GM12801 (cell line): ENCODE measurements around the gene MAML3.

Experiments
- CTCF ChIP-seq: IDR thresholded peaks from one replicate; pipeline ENCODE4 v1.5.1; 2011; ENCODE audit warnings: control low read depth; ENCODE audit not compliant: insufficient read length; ENCODE audit errors: extremely low read depth

The MAML3 gene

DNA sequence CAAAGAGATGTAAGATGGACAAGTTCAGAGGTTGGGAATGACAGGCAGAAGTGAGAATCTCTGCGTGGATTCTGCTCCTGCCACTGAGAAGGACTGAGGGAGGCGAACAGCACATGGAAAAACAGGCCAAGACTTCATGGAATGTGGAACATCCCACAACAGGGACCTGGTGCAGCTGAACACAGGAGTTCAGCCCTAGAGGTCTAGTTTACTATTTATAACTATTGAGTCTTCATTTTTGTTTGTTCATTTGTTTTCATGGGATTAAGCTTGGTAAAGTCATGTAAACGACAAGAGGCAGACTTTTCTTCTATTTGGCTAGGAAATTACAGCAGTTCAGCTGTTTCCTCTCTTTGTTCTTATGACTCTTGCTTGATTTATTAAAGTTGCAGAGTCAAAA, 234.5 kb downstream of the MAML3 start:
- TF ChIP-seq CTCF: no peak

GRCh38 chr4:139919004-139919403, 235.0 kb downstream of the MAML3 start:
- TF ChIP-seq CTCF: no peak

- no peak for TF ChIP-seq CTCF
Measured at GRCh38 chr4:139918591-139918990, 235.4 kb downstream of the MAML3 start.

DNA sequence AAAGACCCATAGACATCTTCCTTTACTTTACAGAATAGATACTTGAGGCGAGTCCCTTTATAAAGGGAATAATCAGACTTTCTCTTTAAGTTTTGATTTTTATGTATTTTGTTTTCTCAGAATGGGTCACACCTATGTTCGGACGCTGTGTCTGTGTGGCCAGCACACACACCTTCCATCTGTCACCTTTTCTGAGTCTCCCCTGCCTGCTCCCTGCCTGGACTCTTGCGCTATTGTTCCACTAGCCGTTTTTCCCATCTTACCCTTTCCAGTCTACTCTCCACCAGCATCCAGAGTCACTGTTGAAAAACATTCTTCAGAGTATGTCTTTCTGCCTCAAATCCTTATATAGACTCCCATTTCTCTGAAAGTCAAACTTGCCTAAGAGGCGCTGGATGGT, 236.1 kb downstream of the MAML3 start:
- TF ChIP-seq CTCF: no peak

DNA sequence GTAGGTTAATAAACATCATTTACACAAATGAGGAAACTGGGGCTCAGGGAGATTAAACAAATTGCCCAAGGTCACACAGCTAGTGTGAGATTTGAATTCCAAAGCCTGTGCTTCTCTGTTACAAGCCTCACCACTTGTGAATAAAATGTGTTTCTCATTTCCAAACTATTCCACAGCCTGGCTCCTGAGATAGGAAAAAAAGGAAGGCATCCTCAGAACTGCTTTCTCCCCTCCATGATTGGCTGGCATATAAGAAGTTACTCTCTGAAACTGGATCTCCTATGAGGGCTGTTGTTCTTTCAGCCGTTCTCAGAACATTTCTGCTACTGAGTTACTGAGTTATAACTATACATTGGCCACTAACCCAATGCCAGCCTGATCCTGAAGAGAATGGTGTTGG, 237.9 kb downstream of the MAML3 start:
- TF ChIP-seq CTCF: no peak

DNA sequence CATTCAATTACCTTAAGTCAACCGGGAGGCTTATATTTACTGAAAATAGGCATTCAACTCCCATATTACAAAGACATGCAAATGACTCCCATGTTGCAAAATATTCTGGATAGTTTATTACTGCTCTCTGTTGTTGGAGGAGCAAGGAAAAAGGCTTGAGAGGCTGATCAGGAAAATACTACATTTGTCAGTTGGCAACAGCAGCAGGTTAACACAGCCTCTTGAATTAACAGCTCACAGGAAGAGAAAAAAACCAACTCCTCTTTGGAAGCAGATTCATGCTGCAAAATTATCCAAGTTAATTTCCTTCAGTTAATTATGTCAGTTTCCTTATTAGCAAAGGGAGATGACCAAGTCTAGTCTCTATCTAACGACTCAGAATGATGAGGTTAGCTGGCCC, 238.9 kb downstream of the MAML3 start:
- TF ChIP-seq CTCF: no peak

DNA sequence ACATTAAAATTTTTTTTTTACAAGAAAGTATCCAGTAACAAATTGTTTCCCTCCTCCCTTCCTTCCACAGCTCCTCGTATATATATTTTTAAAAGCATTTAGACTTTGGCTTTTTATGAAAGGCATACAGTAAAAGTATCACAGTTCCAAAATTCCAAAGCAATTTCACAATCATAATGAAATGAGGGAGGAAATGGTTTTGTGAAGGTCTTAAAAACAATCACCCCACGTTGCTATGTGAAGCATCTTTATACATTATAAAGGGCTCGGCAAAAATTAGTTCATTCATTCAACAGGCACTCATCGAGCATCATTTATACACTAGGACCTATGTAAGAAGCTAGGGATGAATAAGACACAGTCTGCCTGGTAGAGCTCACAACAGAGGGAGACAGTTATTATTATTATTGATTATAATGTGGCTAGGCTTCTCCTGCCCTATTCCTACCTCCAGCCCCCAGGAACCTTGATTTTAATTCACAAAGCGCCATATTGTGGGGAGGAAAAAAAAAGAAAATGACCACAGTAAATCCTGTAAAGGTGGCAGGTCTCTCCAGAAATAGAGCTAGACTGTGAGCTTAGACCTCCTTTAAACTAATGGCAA, 239.9 kb downstream of the MAML3 start:
- no peak for TF ChIP-seq CTCF
